Diencephalon (tissue), 1 donor: ENCODE results near the gene IRAK1BP1. TPM values are rescaled to one million over a fixed set of nuclear protein-coding genes. Genes with fewer than 3 reads are reported as not detected.

ENCODE experiments used
- total RNA-seq: library from RNA; depleted of rRNA; stranded (reverse); fragments of >200 nt; gene quantifications from one replicate; pipeline ENCODE4 v1.2.3, GENCODE V29; 2014

Gene IRAK1BP1
- 23.1 TPM for total RNA-seq

DNA sequence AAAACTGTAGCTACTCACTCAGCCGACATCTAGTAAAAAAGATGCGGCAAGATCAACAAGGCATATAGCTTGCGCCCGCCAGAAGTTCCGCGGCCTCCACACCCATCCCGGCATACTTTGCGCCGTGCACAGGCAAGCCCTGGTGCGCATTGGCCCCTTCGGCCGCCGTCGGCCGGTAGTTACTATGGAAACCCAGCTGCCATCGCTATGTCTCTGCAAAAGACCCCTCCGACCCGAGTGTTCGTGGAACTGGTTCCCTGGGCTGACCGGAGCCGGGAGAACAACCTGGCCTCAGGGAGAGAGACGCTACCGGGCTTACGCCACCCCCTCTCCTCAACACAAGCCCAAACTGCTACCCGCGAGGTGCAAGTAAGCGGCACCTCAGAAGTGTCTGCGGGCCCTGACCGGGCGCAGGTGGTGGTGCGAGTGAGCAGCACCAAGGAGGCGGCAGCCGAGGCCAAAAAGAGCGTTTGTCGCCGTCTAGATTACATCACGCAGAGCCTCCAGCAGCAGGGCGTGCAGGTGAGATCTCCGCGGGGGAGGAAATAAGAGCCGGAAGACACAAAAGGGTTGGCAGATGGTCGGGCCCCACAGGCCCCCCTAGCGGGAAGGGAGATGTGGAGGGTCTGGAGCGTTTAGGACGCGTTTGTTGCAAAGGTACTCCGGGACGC lies at the start of gene IRAK1BP1:
Gene IRAK1BP1, plus strand, starts transcription at position 182 of the 671 bp plus-strand sequence. Its CDS starts 26 bp downstream, at position 208.

Other genes with a start within 250 kb of the IRAK1BP1 start
- gene PHIP, start 210.7 kb downstream of the IRAK1BP1 start, total RNA-seq, result 51.0 TPM